Stomach (tissue), 9 donors: ENCODE results near the gene DOCK2. TPM values are rescaled to one million over a fixed set of nuclear protein-coding genes. Genes with fewer than 3 reads are reported as not detected.

ENCODE experiments used
- DNase-seq, 2 donors: peaks; one replicate each; pipeline versions ENCODE4 v3.0.0 to v3.0.0-alpha.2; 2013 to 2019
- H3K27ac ChIP-seq, 5 donors: fragments of 200-600 bp in 4 of 5; sonication (generic) in 4 of 5; one replicate each; pipeline ENCODE4 v1.5.1; 2013 to 2019; ENCODE audit warnings: mild to moderate bottlenecking in 1 of 5, moderate library complexity in 1 of 5
- H3K27me3 ChIP-seq, 3 donors: fragments of 200-600 bp; sonication (generic); one replicate each; pipeline ENCODE4 v1.5.1; 2017 to 2019; ENCODE audit warnings: mixed run types in 1 of 3
- H3K36me3 ChIP-seq, 4 donors: fragments of 200-600 bp; sonication (generic); 1 replicate in 3 of 4; 2 replicates in 1 of 4; pipeline ENCODE4 v1.5.1; 2016 to 2019
- H3K4me1 ChIP-seq, 4 donors: fragments of 200-600 bp; sonication (generic); one replicate each; pipeline ENCODE4 v1.5.1; 2016 to 2019
- H3K4me3 ChIP-seq, 4 donors: fragments of 200-600 bp; sonication (generic) in 3 of 4; one replicate each; pipeline ENCODE4 v1.5.1; 2016 to 2019; ENCODE audit warnings: mild to moderate bottlenecking in 1 of 4
- H3K9me3 ChIP-seq, 4 donors: fragments of 200-600 bp; sonication (generic); one replicate each; pipeline ENCODE4 v1.5.1; 2016 to 2019
- CTCF ChIP-seq, 7 experiments: fragments of 450-650 bp in 4 of 7; fragments of 200-600 bp in 3 of 7; sonication (generic) in 3 of 7; IDR thresholded peaks; one replicate each; pipeline ENCODE4 v1.5.1; 2016 to 2019; ENCODE audit warnings: antibody characterized with exemption in 7 of 7, control low read depth in 2 of 7, mild to moderate bottlenecking in 1 of 7
- EP300 ChIP-seq: sonication (generic); formaldehyde crosslinking; IDR thresholded peaks from one replicate; pipeline ENCODE4 v1.6.1; 2017; ENCODE audit warnings: antibody characterized with exemption
- POLR2A ChIP-seq, 4 donors: fragments of 450-650 bp; IDR thresholded peaks; one replicate each; pipeline ENCODE4 v1.6.1; 2016; ENCODE audit warnings: antibody characterized with exemption in 4 of 4, control low read depth in 2 of 4, mild to moderate bottlenecking in 1 of 4, moderate library complexity in 1 of 4
- POLR2AphosphoS5 ChIP-seq, 3 donors: sonication (generic); formaldehyde crosslinking; IDR thresholded peaks; one replicate each; pipeline ENCODE4 v1.6.1; 2016; ENCODE audit warnings: antibody characterized with exemption in 3 of 3
- WGBS, 5 donors: extraction: QIAGEN DNeasy Blood & Tissue Kit in 3 of 5; methylation state at CpG; one replicate each; pipeline versions ENCODE4 v1.1.5 to v1.1.7; 2013 to 2018; 5-methylcytosine and 5-hydroxymethylcytosine counted together
- intact Hi-C: fragments of 100-400 bp; cut with DNase I; formaldehyde crosslinking; loops from one replicate; pipeline ENCODE4 v1.15.1; 2023; ENCODE audit warnings: low total_unique reads
- polyA plus RNA-seq, 3 donors: library from polyadenylated mRNA; stranded (reverse); fragments of 200-250 nt; gene quantifications; one replicate each; pipeline ENCODE4 v1.2.3, GENCODE V29; 2013
- total RNA-seq, 5 donors: library from RNA; depleted of rRNA; stranded (reverse); fragments of >200 nt; gene quantifications; one replicate each; pipeline versions ENCODE4 v1.1.0 to v1.2.3, GENCODE V29; 2014 to 2016
- donor health status: healthy with polysubstance abuse.
- donor health status: Bipolar disorder and iron deficiency.
- donor health status: healthy.

Gene DOCK2
- total and polyA plus RNA-seq, 8 donors, result 2.1 to 50.2 (median 8.5) TPM

DNA sequence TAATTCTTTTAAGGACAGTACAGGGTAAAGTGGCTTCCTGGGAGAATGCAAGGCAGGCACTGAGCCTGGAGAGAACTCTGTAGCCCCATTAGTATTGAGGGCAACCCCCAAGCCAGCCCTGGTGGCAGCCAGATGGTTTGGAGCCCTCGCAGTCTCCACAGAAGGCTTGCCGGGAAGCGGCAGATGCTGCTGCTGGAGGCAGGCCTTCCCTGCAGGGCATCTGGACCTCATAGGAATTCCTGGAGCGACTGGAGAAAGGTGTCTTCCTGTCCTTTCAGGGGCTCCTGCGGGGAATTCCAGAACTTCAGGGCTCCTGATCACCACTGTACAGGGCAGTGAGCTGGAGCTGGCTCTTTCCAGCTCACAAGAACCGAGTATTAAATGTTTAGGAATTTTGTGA lies 175.7 kb downstream of the DOCK2 start:
- DNase-seq, result no peak
- no peaks in the 10 kb centered on the region for H3K36me3 ChIP-seq
- WGBS, 5 donors, result 70 to 78% (median 75%) methylated on average over 6 of the region's 6 CpGs
- intact Hi-C loops, result no loop called here
- H3K4me1 ChIP-seq, result no peaks in the 10 kb centered on the region
- TF ChIP-seq EP300 (no peak), POLR2A (IDR thresholded peaks at IDR 0.05) (no peak), POLR2AphosphoS5 (IDR thresholded peaks at IDR 0.05) (no peak), CTCF (IDR thresholded peaks at IDR 0.05) (no peak)
- no peak overlapping the region for H3K4me3 ChIP-seq
- H3K27ac ChIP-seq, result no peak overlapping the region
- H3K27me3 ChIP-seq, result peaks cover 0 to 4% (median 0%) of the 10 kb centered on the region in 3 donors
- no peaks in the 10 kb centered on the region for H3K9me3 ChIP-seq

DNA sequence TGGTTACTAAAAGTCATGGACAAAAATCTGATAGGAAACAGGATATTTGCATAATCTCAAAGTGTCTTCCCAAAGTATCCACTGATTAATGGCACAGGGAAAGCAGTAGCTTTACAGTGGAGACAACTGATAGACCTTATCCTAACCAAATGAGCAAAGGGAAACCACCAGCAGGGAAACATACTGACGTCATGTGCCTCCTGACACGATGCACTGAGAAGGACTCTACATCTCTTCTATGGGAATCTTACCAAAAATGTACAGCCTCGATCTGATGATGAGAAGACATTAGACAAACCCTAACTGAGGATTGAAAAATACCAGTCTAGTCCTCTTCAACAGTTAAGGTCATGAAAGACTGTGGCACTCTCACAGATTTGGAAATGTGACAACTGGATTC lies 177.0 kb downstream of the DOCK2 start:
- Histone ChIP-seq H3K36me3 (no peaks in the 10 kb centered on the region), H3K27ac (no peak overlapping the region), H3K27me3 (peaks cover 0 to 4% (median 0%) of the 10 kb centered on the region in 3 donors), H3K4me3 (no peak overlapping the region), H3K9me3 (no peaks in the 10 kb centered on the region), H3K4me1 (no peaks in the 10 kb centered on the region)
- 79 to 90% (median 83%) methylated on average over 3 of the region's 3 CpGs for WGBS, 5 donors
- DNase-seq, result no peak
- TF ChIP-seq POLR2A (IDR thresholded peaks at IDR 0.05), result no peak
- TF ChIP-seq CTCF (IDR thresholded peaks at IDR 0.05), result no peak
- TF ChIP-seq POLR2AphosphoS5 (IDR thresholded peaks at IDR 0.05), result no peak
- no peak for TF ChIP-seq EP300
- intact Hi-C loops, result no loop called here

- 63 to 83% (median 79%) methylated on average over 1 of the region's 1 CpG for WGBS, 5 donors
- Histone ChIP-seq H3K4me1 (no peaks in the 10 kb centered on the region), H3K27ac (no peak overlapping the region), H3K4me3 (no peak overlapping the region), H3K27me3 (peaks cover 0 to 4% (median 0%) of the 10 kb centered on the region in 3 donors), H3K36me3 (no peaks in the 10 kb centered on the region), H3K9me3 (no peaks in the 10 kb centered on the region)
- intact Hi-C loops, result no loop called here
- no peak for DNase-seq
- TF ChIP-seq CTCF (IDR thresholded peaks at IDR 0.05), result no peak
- no peak for TF ChIP-seq POLR2A (IDR thresholded peaks at IDR 0.05)
- TF ChIP-seq EP300, result no peak
- no peak for TF ChIP-seq POLR2AphosphoS5 (IDR thresholded peaks at IDR 0.05)
Observed at GRCh38 chr5:169814522-169814921, 177.4 kb downstream of the DOCK2 start.

GRCh38 chr5:169817031-169817430 lies 180.0 kb downstream of the DOCK2 start:
- H3K27ac ChIP-seq, result no peak overlapping the region
- no peaks in the 10 kb centered on the region for H3K4me1 ChIP-seq
- no peaks in the 10 kb centered on the region for H3K9me3 ChIP-seq
- no peak overlapping the region for H3K4me3 ChIP-seq
- no peaks in the 10 kb centered on the region for H3K27me3 ChIP-seq
- 57 to 84% (median 78%) methylated on average over 2 of the region's 2 CpGs for WGBS, 5 donors
- H3K36me3 ChIP-seq, result no peaks in the 10 kb centered on the region
- intact Hi-C loops, result no loop called here
- TF ChIP-seq POLR2AphosphoS5 (IDR thresholded peaks at IDR 0.05) (no peak), CTCF (IDR thresholded peaks at IDR 0.05) (no peak), POLR2A (IDR thresholded peaks at IDR 0.05) (no peak), EP300 (no peak)
- no peak for DNase-seq
